Liver (tissue), 9 donors: ENCODE measurements around the gene SOCS3. TPM values are rescaled to one million over a fixed set of nuclear protein-coding genes. Genes with fewer than 3 reads are reported as not detected.

Source experiments
- DNase-seq: peaks from one replicate; pipeline ENCODE4 v3.0.0-alpha.2; 2017; ENCODE audit warnings: low spot score
- H3K27ac ChIP-seq, 2 donors: one replicate each; pipeline ENCODE4 v1.7.0; 2013; ENCODE audit warnings: inconsistent platforms in 2 of 2, low read length in 2 of 2, control low read depth in 1 of 2, low read depth in 1 of 2, mild to moderate bottlenecking in 1 of 2
- H3K27me3 ChIP-seq, 4 donors: one replicate each; pipeline versions ENCODE4 v1.6.1 to v1.7.0; 2013; ENCODE audit warnings: low read length in 3 of 4, inconsistent platforms in 1 of 4, mild to moderate bottlenecking in 1 of 4, moderate library complexity in 1 of 4; ENCODE audit not compliant: control insufficient read depth in 4 of 4, insufficient read depth in 4 of 4
- H3K36me3 ChIP-seq, 4 donors: one replicate each; pipeline versions ENCODE4 v1.6.1 to v1.7.0; 2013; ENCODE audit warnings: low read length in 3 of 4, mild to moderate bottlenecking in 3 of 4, low read depth in 1 of 4, moderate library complexity in 1 of 4; ENCODE audit not compliant: control insufficient read depth in 4 of 4, insufficient read depth in 3 of 4
- H3K4me1 ChIP-seq, 4 donors: one replicate each; pipeline versions ENCODE4 v1.6.1 to v1.7.0; 2013; ENCODE audit warnings: low read length in 3 of 4, mild to moderate bottlenecking in 3 of 4, moderate library complexity in 1 of 4; ENCODE audit not compliant: control insufficient read depth in 4 of 4, insufficient read depth in 4 of 4
- H3K4me3 ChIP-seq, 3 donors: one replicate each; pipeline versions ENCODE4 v1.6.1 to v1.7.0; 2013; ENCODE audit warnings: low read length in 3 of 3, control low read depth in 1 of 3, low read depth in 1 of 3, mild to moderate bottlenecking in 1 of 3
- H3K9ac ChIP-seq, 2 donors: one replicate each; pipeline ENCODE4 v1.7.0; 2013; ENCODE audit warnings: low read length in 2 of 2, mild to moderate bottlenecking in 2 of 2, moderate library complexity in 2 of 2, control low read depth in 1 of 2, low read depth in 1 of 2
- H3K9me3 ChIP-seq, 4 donors: one replicate each; pipeline versions ENCODE4 v1.6.1 to v1.7.0; 2013; ENCODE audit warnings: low read length in 3 of 4; ENCODE audit not compliant: control insufficient read depth in 4 of 4
- EGR1 ChIP-seq, 2 donors: IDR thresholded peaks; 2 replicates each; pipeline ENCODE4 v1.6.1; 2016 to 2018; ENCODE audit warnings: antibody characterized with exemption in 2 of 2, low read depth in 2 of 2
- FOXA1 ChIP-seq: IDR thresholded peaks from 2 replicates; pipeline ENCODE4 v1.6.1; 2016; ENCODE audit warnings: antibody characterized with exemption
- FOXA2 ChIP-seq: IDR thresholded peaks from 2 replicates; pipeline ENCODE4 v1.6.1; 2016; ENCODE audit warnings: antibody characterized with exemption
- GABPA ChIP-seq, 2 donors: IDR thresholded peaks in 1 of 2; conservative IDR thresholded peaks in 1 of 2; 2 replicates each; pipeline ENCODE4 v1.6.1; 2016; ENCODE audit warnings: antibody characterized with exemption in 2 of 2, mild to moderate bottlenecking in 1 of 2, moderate library complexity in 1 of 2
- HNF4A ChIP-seq, 2 donors: conservative IDR thresholded peaks; 2 replicates each; pipeline ENCODE4 v1.6.1; 2016; ENCODE audit warnings: antibody characterized with exemption in 2 of 2, mild to moderate bottlenecking in 2 of 2
- HNF4G ChIP-seq: IDR thresholded peaks from 2 replicates; pipeline ENCODE4 v1.6.1; 2016; ENCODE audit warnings: antibody characterized with exemption
- JUND ChIP-seq, 2 donors: IDR thresholded peaks; 2 replicates each; pipeline ENCODE4 v1.6.1; 2016; ENCODE audit warnings: antibody characterized with exemption in 2 of 2
- NR2F2 ChIP-seq: IDR thresholded peaks from 2 replicates; pipeline ENCODE4 v1.6.1; 2016; ENCODE audit warnings: antibody characterized with exemption
- RAD21 ChIP-seq, 2 donors: IDR thresholded peaks; 2 replicates each; pipeline ENCODE4 v1.6.1; 2016; ENCODE audit warnings: antibody characterized with exemption in 2 of 2, mild to moderate bottlenecking in 2 of 2
- RXRA ChIP-seq, 2 donors: IDR thresholded peaks; 2 replicates each; pipeline ENCODE4 v1.6.1; 2017 to 2018; ENCODE audit warnings: antibody characterized with exemption in 2 of 2, mild to moderate bottlenecking in 1 of 2
- SP1 ChIP-seq: IDR thresholded peaks from 2 replicates; pipeline ENCODE4 v1.6.1; 2018; ENCODE audit warnings: antibody characterized with exemption, mild to moderate bottlenecking
- TAF1 ChIP-seq: conservative IDR thresholded peaks from 2 replicates; pipeline ENCODE4 v1.6.1; 2016; ENCODE audit warnings: antibody characterized with exemption, mild to moderate bottlenecking
- YY1 ChIP-seq: IDR thresholded peaks from 2 replicates; pipeline ENCODE4 v1.6.1; 2016; ENCODE audit warnings: antibody characterized with exemption, mild to moderate bottlenecking
- WGBS: extraction: QIAGEN DNeasy Blood & Tissue Kit; methylation state at CpG from one replicate; pipeline ENCODE4 v1.1.7; 2013; 5-methylcytosine and 5-hydroxymethylcytosine counted together
- polyA plus RNA-seq, 2 donors: library from polyadenylated mRNA; stranded (reverse) in 1 of 2; unstranded in 1 of 2; fragments of 200-250 nt in 1 of 2; fragments of >200 nt in 1 of 2; fragmentation: Nextera tagmentation in 1 of 2; extraction: Ambion mirVana in 1 of 2; gene quantifications; one replicate each; pipeline versions ENCODE4 v1.2.1 to v1.2.3, GENCODE V29; 2013 to 2015
- total RNA-seq, 2 donors: library from RNA; depleted of rRNA; stranded (reverse); fragments of >200 nt; gene quantifications; one replicate each; pipeline ENCODE4 v1.2.3, GENCODE V29; 2014
- TF ChIP-seq, protein P1 (sequence below): fragments of 150-350 bp; IDR thresholded peaks from 2 replicates; pipeline ENCODE4 v1.5.1; 2017; ENCODE audit warnings: improper control_type of control experiment, low read depth, low read length; ENCODE audit not compliant: missing input control
- TF ChIP-seq, protein P2 (sequence below): IDR thresholded peaks from 2 replicates; pipeline ENCODE4 v1.6.1; 2016; ENCODE audit warnings: antibody characterized with exemption
- TF ChIP-seq, protein P3 (sequence below): IDR thresholded peaks from 2 replicates; pipeline ENCODE4 v1.6.1; 2016; ENCODE audit warnings: antibody characterized with exemption, mild to moderate bottlenecking
- TF ChIP-seq, protein P4 (sequence below): IDR thresholded peaks from 2 replicates; pipeline ENCODE4 v1.6.1; 2016; ENCODE audit warnings: antibody characterized with exemption
- TF ChIP-seq, protein P5 (sequence below): IDR thresholded peaks from 2 replicates; pipeline ENCODE4 v1.6.1; 2016; ENCODE audit warnings: antibody characterized with exemption
- donor health status: healthy.
- donor health status: healthy.
- donor health status: healthy.
- donor health status: healthy.
- donor health status: healthy.

SOCS3 gene
- total and polyA plus RNA-seq, 4 donors, result 12.2 to 48.0 (median 18.3) TPM

DNA sequence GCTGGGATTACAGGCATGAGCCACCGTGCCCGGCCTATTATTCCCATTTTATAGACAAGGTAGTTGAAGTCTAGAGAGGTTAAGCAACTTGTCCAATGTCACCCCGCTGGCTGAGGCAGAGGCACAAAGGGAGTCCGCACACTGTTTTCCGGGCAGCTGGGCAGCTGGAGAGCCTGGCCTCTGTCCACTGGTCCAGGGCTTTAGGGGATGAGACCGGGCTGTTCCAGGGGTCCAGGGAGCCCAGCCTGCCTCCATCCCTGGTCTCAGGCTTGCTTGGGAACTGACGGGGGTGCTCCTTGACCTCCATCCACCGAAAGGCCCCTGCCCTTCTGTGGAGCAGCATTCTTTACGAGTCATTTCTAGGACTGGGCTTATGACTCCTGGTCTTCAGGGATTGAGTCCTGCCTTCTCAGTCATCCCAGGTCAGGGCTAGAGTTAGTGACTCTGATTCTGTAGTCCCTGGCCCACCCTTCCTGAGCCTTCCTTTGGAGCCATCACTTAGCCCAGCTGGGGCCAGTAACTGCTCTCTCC is 37.5 kb downstream of the SOCS3 start:
- Histone ChIP-seq H3K9ac (no peak overlapping the region), H3K9me3 (no peaks in the 10 kb centered on the region), H3K27ac (peak overlapping the region; percentile 83), H3K4me1 (peaks cover under 1 to 10% (median 5%) of the 10 kb centered on the region in 4 donors), H3K36me3 (no peaks in the 10 kb centered on the region), H3K27me3 (no peaks in the 10 kb centered on the region), H3K4me3 (no peak overlapping the region)
- TF ChIP-seq GABPA (IDR thresholded peaks at IDR 0.05 in 1 of 2, conservative IDR thresholded peaks at IDR 0.05 in 1 of 2), result no peak
- no peak for TF ChIP-seq FOXA1
- TF ChIP-seq TAF1, result no peak
- TF ChIP-seq, protein P1, sequence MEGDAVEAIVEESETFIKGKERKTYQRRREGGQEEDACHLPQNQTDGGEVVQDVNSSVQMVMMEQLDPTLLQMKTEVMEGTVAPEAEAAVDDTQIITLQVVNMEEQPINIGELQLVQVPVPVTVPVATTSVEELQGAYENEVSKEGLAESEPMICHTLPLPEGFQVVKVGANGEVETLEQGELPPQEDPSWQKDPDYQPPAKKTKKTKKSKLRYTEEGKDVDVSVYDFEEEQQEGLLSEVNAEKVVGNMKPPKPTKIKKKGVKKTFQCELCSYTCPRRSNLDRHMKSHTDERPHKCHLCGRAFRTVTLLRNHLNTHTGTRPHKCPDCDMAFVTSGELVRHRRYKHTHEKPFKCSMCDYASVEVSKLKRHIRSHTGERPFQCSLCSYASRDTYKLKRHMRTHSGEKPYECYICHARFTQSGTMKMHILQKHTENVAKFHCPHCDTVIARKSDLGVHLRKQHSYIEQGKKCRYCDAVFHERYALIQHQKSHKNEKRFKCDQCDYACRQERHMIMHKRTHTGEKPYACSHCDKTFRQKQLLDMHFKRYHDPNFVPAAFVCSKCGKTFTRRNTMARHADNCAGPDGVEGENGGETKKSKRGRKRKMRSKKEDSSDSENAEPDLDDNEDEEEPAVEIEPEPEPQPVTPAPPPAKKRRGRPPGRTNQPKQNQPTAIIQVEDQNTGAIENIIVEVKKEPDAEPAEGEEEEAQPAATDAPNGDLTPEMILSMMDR, result no peak
- no peak for TF ChIP-seq SP1
- TF ChIP-seq EGR1 (IDR thresholded peaks at IDR 0.05; ENCODE audit: low read depth in 2 of 2), result no peak
- no peak for TF ChIP-seq YY1
- TF ChIP-seq HNF4A (conservative IDR thresholded peaks at IDR 0.05), result no peak
- no peak for TF ChIP-seq FOXA2
- TF ChIP-seq JUND (IDR thresholded peaks at IDR 0.05), result no peak
- TF ChIP-seq HNF4G, result no peak
- no peak for TF ChIP-seq RAD21 (IDR thresholded peaks at IDR 0.05)
- DNase-seq, result no peak
- 87% methylated on average over 9 of the region's 9 CpGs for WGBS

DNA sequence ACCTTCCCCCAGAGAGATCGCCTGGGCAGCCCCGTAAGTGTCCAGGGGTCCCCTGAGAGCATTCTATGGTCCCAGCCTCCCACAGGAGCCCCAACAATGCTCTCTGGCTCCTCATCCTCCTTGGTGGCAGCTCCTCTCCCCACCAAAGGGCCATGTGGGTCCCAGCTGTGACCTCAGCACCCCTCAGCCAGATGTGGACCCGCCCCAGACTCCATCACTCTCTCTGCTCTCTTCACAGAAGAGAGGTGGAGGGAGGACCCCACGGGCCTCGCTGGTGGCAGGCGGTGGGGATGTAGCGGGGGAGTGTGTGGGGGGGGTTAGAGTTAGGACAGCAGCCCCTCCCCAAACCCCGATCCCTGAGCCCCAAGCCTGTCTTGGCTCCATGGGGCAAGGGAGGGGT is 41.0 kb downstream of the SOCS3 start:
- Histone ChIP-seq H3K27ac (no peak overlapping the region), H3K27me3 (no peaks in the 10 kb centered on the region), H3K4me1 (peaks cover 8 to 32% (median 13%) of the 10 kb centered on the region in 4 donors), H3K4me3 (no peak overlapping the region), H3K36me3 (no peaks in the 10 kb centered on the region), H3K9ac (no peak overlapping the region), H3K9me3 (no peaks in the 10 kb centered on the region)
- WGBS, result 91% methylated on average over 8 of the region's 8 CpGs
- DNase-seq, result no peak
- TF ChIP-seq YY1 (no peak), FOXA1 (no peak), HNF4G (no peak), JUND (IDR thresholded peaks at IDR 0.05) (no peak), EGR1 (IDR thresholded peaks at IDR 0.05; ENCODE audit: low read depth in 2 of 2) (no peak), RAD21 (IDR thresholded peaks at IDR 0.05) (no peak), FOXA2 (no peak), GABPA (IDR thresholded peaks at IDR 0.05 in 1 of 2, conservative IDR thresholded peaks at IDR 0.05 in 1 of 2) (no peak), SP1 (no peak), NR2F2 (no peak), TAF1 (no peak), RXRA (IDR thresholded peaks at IDR 0.05) (no peak), HNF4A (conservative IDR thresholded peaks at IDR 0.05) (no peak)
- TF ChIP-seq, protein P2, sequence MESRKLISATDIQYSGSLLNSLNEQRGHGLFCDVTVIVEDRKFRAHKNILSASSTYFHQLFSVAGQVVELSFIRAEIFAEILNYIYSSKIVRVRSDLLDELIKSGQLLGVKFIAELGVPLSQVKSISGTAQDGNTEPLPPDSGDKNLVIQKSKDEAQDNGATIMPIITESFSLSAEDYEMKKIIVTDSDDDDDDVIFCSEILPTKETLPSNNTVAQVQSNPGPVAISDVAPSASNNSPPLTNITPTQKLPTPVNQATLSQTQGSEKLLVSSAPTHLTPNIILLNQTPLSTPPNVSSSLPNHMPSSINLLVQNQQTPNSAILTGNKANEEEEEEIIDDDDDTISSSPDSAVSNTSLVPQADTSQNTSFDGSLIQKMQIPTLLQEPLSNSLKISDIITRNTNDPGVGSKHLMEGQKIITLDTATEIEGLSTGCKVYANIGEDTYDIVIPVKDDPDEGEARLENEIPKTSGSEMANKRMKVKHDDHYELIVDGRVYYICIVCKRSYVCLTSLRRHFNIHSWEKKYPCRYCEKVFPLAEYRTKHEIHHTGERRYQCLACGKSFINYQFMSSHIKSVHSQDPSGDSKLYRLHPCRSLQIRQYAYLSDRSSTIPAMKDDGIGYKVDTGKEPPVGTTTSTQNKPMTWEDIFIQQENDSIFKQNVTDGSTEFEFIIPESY, result no peak
- TF ChIP-seq, protein P3, sequence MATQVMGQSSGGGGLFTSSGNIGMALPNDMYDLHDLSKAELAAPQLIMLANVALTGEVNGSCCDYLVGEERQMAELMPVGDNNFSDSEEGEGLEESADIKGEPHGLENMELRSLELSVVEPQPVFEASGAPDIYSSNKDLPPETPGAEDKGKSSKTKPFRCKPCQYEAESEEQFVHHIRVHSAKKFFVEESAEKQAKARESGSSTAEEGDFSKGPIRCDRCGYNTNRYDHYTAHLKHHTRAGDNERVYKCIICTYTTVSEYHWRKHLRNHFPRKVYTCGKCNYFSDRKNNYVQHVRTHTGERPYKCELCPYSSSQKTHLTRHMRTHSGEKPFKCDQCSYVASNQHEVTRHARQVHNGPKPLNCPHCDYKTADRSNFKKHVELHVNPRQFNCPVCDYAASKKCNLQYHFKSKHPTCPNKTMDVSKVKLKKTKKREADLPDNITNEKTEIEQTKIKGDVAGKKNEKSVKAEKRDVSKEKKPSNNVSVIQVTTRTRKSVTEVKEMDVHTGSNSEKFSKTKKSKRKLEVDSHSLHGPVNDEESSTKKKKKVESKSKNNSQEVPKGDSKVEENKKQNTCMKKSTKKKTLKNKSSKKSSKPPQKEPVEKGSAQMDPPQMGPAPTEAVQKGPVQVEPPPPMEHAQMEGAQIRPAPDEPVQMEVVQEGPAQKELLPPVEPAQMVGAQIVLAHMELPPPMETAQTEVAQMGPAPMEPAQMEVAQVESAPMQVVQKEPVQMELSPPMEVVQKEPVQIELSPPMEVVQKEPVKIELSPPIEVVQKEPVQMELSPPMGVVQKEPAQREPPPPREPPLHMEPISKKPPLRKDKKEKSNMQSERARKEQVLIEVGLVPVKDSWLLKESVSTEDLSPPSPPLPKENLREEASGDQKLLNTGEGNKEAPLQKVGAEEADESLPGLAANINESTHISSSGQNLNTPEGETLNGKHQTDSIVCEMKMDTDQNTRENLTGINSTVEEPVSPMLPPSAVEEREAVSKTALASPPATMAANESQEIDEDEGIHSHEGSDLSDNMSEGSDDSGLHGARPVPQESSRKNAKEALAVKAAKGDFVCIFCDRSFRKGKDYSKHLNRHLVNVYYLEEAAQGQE, result no peak
- TF ChIP-seq, protein P4, sequence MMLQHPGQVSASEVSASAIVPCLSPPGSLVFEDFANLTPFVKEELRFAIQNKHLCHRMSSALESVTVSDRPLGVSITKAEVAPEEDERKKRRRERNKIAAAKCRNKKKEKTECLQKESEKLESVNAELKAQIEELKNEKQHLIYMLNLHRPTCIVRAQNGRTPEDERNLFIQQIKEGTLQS, result no peak
- TF ChIP-seq, protein P5, sequence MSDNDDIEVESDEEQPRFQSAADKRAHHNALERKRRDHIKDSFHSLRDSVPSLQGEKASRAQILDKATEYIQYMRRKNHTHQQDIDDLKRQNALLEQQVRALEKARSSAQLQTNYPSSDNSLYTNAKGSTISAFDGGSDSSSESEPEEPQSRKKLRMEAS, result no peak
- TF ChIP-seq, protein P1, result no peak
